GM12878 (cell line): ENCODE results near the gene SLC47A2. TPM values are rescaled to one million over a fixed set of nuclear protein-coding genes. Genes with fewer than 3 reads are reported as not detected.

ENCODE experiments used
- ATAC-seq: fragments of 200-7000 bp; cut with Tn5 transposase; 3 replicates; pipeline ENCODE4 v1.9.1; 2020; ENCODE audit warnings: mild to moderate bottlenecking, moderate library complexity
- BruUV-seq: library from RNA; stranded (reverse); fragments of 400-500 nt; replicated peaks from 2 replicates; lab custom pipeline; 2021; lab: Mats Ljungman, UMichigan
- CTCF ChIA-PET: fragments of 300-600 bp; sonication (Branson Sonifier 250); formaldehyde crosslinking; extraction: SDS; loops from one replicate; lab custom pipeline; 2021; ENCODE audit warnings: inconsistent platforms; lab: Yijun Ruan, JAX
- POLR2A ChIA-PET: fragments of 350-600 bp; formaldehyde crosslinking; extraction: SDS; loops from one replicate; lab custom pipeline; 2021; ENCODE audit warnings: inconsistent platforms; lab: Charles Lee
- RAD21 ChIA-PET: fragments of 300-600 bp; sonication (Branson Sonifier 250); formaldehyde crosslinking; loops from one replicate; lab custom pipeline; 2023; ENCODE audit warnings: antibody characterized with exemption; ENCODE audit not compliant: unreplicated experiment; lab: Charles Lee
- SMC1A ChIA-PET: fragments of 300-600 bp; sonication (Branson Sonifier 250); formaldehyde crosslinking; loops from one replicate; lab custom pipeline; 2023; ENCODE audit not compliant: unreplicated experiment, uncharacterized antibody; lab: Charles Lee
- DNase-seq: peaks from one replicate; pipeline ENCODE4 v3.0.0-alpha.2; 2011; ENCODE audit warnings: low read depth, low spot score
- FAIRE-seq: peaks from 3 replicates; lab custom pipeline; 2011; peaks lifted over from hg19 to GRCh38; lab: Jason Lieb, UNC
- H2AFZ ChIP-seq: 2 replicates; pipeline ENCODE4 v1.6.0; 2011; ENCODE audit warnings: low read depth, low read length, control low read depth; ENCODE audit not compliant: control insufficient read depth
- H3K27ac ChIP-seq: 2 replicates; pipeline ENCODE4 v1.5.1; 2011; ENCODE audit warnings: control low read depth; ENCODE audit not compliant: control insufficient read depth, insufficient read depth
- H3K27me3 ChIP-seq, 2 experiments: replicated peaks in 1 of 2; 2 replicates each; pipeline versions ENCODE4 v1.6.0 to v1.6.1; 2011; ENCODE audit warnings: low read length in 1 of 2; ENCODE audit not compliant: control insufficient read depth in 2 of 2, insufficient read depth in 2 of 2
- H3K36me3 ChIP-seq, 2 experiments: 2 replicates each; pipeline ENCODE4 v1.5.1; 2011; ENCODE audit warnings: low read length in 1 of 2; ENCODE audit not compliant: control insufficient read depth in 2 of 2, insufficient read depth in 2 of 2
- H3K4me1 ChIP-seq: 2 replicates; pipeline ENCODE4 v1.6.1; 2011; ENCODE audit warnings: mild to moderate bottlenecking, low read length, moderate library complexity, mixed read lengths; ENCODE audit not compliant: control insufficient read depth, insufficient read depth
- H3K4me2 ChIP-seq: 2 replicates; pipeline ENCODE4 v1.6.0; 2011; ENCODE audit warnings: control low read depth; ENCODE audit not compliant: control insufficient read depth, insufficient read depth
- H3K4me3 ChIP-seq: fragments of 200-600 bp; sonication (generic); 2 replicates; pipeline ENCODE4 v1.5.1; 2016
- H3K79me2 ChIP-seq: 2 replicates; pipeline ENCODE4 v1.6.0; 2011; ENCODE audit warnings: low read length; ENCODE audit not compliant: control insufficient read depth, insufficient read depth
- H3K9ac ChIP-seq: 2 replicates; pipeline ENCODE4 v1.8.0; 2011; ENCODE audit warnings: low read length, control low read depth, mixed read lengths; ENCODE audit not compliant: control insufficient read depth, insufficient read depth
- H3K9me3 ChIP-seq: replicated peaks from 3 replicates; pipeline ENCODE4 v1.5.1; 2011; ENCODE audit warnings: mild to moderate bottlenecking, low read length; ENCODE audit not compliant: control insufficient read depth, insufficient read depth
- H4K20me1 ChIP-seq: 2 replicates; pipeline ENCODE4 v1.6.0; 2011; ENCODE audit not compliant: control insufficient read depth, insufficient read depth
- ASH2L ChIP-seq: fragments of 300-600, 200-600 bp; sonication (generic); IDR thresholded peaks from 2 replicates; pipeline ENCODE4 v1.6.1; 2017; ENCODE audit warnings: low read depth, mild to moderate bottlenecking, borderline replicate concordance
- IKZF2 ChIP-seq, 2 experiments: fragments of 450-650 bp; IDR thresholded peaks; 2 replicates each; pipeline ENCODE4 v1.6.1; 2017; ENCODE audit warnings: mild to moderate bottlenecking in 2 of 2, moderate library complexity in 2 of 2
- MEF2A ChIP-seq: IDR thresholded peaks from 2 replicates; pipeline ENCODE4 v1.6.1; 2011; ENCODE audit warnings: low read depth, mild to moderate bottlenecking, low read length, moderate library complexity; ENCODE audit not compliant: insufficient read depth
- POLR2A ChIP-seq: IDR thresholded peaks from 2 replicates; pipeline ENCODE4 v1.6.1; 2011; ENCODE audit warnings: low read depth, mild to moderate bottlenecking, low read length
- SMC3 ChIP-seq: IDR thresholded peaks from 2 replicates; pipeline ENCODE4 v1.6.1; 2011; ENCODE audit warnings: low read length, improper control_type of control experiment, borderline replicate concordance
- WGBS: methylation state at CpG from one replicate; pipeline ENCODE4 v1.1.6; 2016; ENCODE audit warnings: low lambda C conversion rate; ENCODE audit not compliant: insufficient replicate concordance, insufficient coverage; ENCODE audit errors: missing lambda C conversion rate; 5-methylcytosine and 5-hydroxymethylcytosine counted together
- in situ Hi-C: fragments of 300-500 bp; cut with MboI; formaldehyde crosslinking; loops from 9 replicates; pipeline ENCODE4 v1.14.3; 2018; ENCODE audit warnings: mixed read lengths
- intact Hi-C: fragments of 100-400 bp; cut with micrococcal nuclease; formaldehyde crosslinking; loops from one replicate; pipeline ENCODE4 v1.14.2; 2022; ENCODE audit not compliant: unreplicated experiment
- polyA plus RNA-seq, 11 experiments: library from polyadenylated mRNA; depleted of rRNA in 4 of 11; unstranded in 6 of 11; stranded (reverse) in 5 of 11; fragments of >200 nt; fragmentation: Nextera tagmentation in 4 of 11; fragmentation: Illumina TruSeq in 1 of 11; extraction: Ambion mirVana in 4 of 11; extraction: Trizol in 1 of 11; gene quantifications; 1 replicate in 1 of 11; 2 replicates in 10 of 11; pipeline versions ENCODE4 v1.2.1 to v1.2.3, GENCODE V29; 2011 to 2016; ENCODE audit warnings: inconsistent platforms in 2 of 11, missing spikeins in 2 of 11, low read depth in 1 of 11
- total RNA-seq, 4 experiments: library from RNA; depleted of rRNA in 3 of 4; stranded (reverse); fragments of >200 nt in 3 of 4; fragmentation: Illumina TruSeq in 1 of 4; extraction: Trizol in 1 of 4; gene quantifications; 2 replicates each; pipeline versions ENCODE4 v1.2.1 to v1.2.3, GENCODE V29; 2013 to 2021
- TF ChIP-seq, protein P1 (sequence below): fragments of 450-650 bp; IDR thresholded peaks from 2 replicates; pipeline ENCODE4 v1.6.1; 2014; ENCODE audit warnings: mild to moderate bottlenecking
- TF ChIP-seq, protein P2 (sequence below): fragments of 450-650 bp; IDR thresholded peaks from 2 replicates; pipeline ENCODE4 v1.6.1; 2017; ENCODE audit warnings: mild to moderate bottlenecking, moderate library complexity

The SLC47A2 gene
- total and polyA plus RNA-seq, 10 of the 15 experiments (the other 5 are each of a cell fraction or from before 2014, with no cell fraction given) = not detected

DNA sequence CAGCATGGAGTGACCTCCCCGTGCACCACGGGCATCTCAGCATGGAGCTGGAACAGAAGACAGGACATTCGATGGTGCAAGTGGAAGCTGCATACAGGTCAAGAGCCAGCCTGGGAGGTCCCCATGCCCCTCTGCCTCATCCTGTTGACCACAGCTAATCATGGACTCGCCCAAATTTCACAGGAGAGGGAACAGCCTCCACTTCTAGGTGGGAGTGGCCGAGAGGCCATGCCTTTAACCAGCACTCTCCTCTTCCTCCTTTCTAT is 3.8 kb upstream of the SLC47A2 start:
- H3K79me2 ChIP-seq = no peaks in the 10 kb centered on the region
- H3K9ac ChIP-seq = no peak overlapping the region
- FAIRE-seq (no peak), DNase-seq (no peak), ATAC-seq (no peak)
- no peak overlapping the region for H3K4me3 ChIP-seq
- H3K4me2 ChIP-seq = no peak overlapping the region
- WGBS = 23% methylated on average over 5 of the region's 5 CpGs
- ChIA-PET POLR2A (no interaction called here), SMC1A (no interaction called here), RAD21 (no interaction called here), CTCF (no interaction called here)
- BruUV-seq = no TSS peak
- H3K27me3 ChIP-seq = peaks cover 1 to 2% of the 10 kb centered on the region in 2 experiments; a peak in 2 of 4 replicates
- H3K9me3 ChIP-seq = no peaks in the 10 kb centered on the region
- H3K4me1 ChIP-seq = no peaks in the 10 kb centered on the region
- TF ChIP-seq, protein P1, sequence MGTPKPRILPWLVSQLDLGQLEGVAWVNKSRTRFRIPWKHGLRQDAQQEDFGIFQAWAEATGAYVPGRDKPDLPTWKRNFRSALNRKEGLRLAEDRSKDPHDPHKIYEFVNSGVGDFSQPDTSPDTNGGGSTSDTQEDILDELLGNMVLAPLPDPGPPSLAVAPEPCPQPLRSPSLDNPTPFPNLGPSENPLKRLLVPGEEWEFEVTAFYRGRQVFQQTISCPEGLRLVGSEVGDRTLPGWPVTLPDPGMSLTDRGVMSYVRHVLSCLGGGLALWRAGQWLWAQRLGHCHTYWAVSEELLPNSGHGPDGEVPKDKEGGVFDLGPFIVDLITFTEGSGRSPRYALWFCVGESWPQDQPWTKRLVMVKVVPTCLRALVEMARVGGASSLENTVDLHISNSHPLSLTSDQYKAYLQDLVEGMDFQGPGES = no peak
- TF ChIP-seq POLR2A (no peak), ASH2L (no peak), SMC3 (no peak), MEF2A (no peak), IKZF2 (IDR thresholded peaks at IDR 0.05) (no peak)
- TF ChIP-seq, protein P2, sequence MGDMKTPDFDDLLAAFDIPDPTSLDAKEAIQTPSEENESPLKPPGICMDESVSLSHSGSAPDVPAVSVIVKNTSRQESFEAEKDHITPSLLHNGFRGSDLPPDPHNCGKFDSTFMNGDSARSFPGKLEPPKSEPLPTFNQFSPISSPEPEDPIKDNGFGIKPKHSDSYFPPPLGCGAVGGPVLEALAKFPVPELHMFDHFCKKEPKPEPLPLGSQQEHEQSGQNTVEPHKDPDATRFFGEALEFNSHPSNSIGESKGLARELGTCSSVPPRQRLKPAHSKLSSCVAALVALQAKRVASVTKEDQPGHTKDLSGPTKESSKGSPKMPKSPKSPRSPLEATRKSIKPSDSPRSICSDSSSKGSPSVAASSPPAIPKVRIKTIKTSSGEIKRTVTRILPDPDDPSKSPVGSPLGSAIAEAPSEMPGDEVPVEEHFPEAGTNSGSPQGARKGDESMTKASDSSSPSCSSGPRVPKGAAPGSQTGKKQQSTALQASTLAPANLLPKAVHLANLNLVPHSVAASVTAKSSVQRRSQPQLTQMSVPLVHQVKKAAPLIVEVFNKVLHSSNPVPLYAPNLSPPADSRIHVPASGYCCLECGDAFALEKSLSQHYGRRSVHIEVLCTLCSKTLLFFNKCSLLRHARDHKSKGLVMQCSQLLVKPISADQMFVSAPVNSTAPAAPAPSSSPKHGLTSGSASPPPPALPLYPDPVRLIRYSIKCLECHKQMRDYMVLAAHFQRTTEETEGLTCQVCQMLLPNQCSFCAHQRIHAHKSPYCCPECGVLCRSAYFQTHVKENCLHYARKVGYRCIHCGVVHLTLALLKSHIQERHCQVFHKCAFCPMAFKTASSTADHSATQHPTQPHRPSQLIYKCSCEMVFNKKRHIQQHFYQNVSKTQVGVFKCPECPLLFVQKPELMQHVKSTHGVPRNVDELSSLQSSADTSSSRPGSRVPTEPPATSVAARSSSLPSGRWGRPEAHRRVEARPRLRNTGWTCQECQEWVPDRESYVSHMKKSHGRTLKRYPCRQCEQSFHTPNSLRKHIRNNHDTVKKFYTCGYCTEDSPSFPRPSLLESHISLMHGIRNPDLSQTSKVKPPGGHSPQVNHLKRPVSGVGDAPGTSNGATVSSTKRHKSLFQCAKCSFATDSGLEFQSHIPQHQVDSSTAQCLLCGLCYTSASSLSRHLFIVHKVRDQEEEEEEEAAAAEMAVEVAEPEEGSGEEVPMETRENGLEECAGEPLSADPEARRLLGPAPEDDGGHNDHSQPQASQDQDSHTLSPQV = no peak
- intact Hi-C loops = no loop called here
- H2AFZ ChIP-seq = no peak overlapping the region
- no peaks in the 10 kb centered on the region for H4K20me1 ChIP-seq
- in situ Hi-C loops = no loop called here
- no peaks in the 10 kb centered on the region for H3K36me3 ChIP-seq
- H3K27ac ChIP-seq = no peak overlapping the region
